IPS-18a (cell line): ENCODE data around the gene MRPS2.
A peak's percentile ranks its signal among the peaks of the same experiment; 100 is the strongest.

Experiments used
- H3K27ac ChIP-seq: one replicate; pipeline ENCODE4 v1.5.1; 2013; ENCODE audit warnings: low read length
- H3K27me3 ChIP-seq: one replicate; pipeline ENCODE4 v1.6.1; 2013; ENCODE audit warnings: mild to moderate bottlenecking, low read length; ENCODE audit not compliant: control insufficient read depth, insufficient read depth
- H3K36me3 ChIP-seq: one replicate; pipeline ENCODE4 v1.6.1; 2013; ENCODE audit warnings: low read depth, low read length; ENCODE audit not compliant: control insufficient read depth
- H3K4me1 ChIP-seq: one replicate; pipeline ENCODE4 v1.6.1; 2013; ENCODE audit warnings: low read depth, low read length; ENCODE audit not compliant: control insufficient read depth
- H3K4me3 ChIP-seq: one replicate; pipeline ENCODE4 v1.5.1; 2013; ENCODE audit warnings: low read length
- H3K9ac ChIP-seq: one replicate; pipeline ENCODE4 v1.6.1; 2013; ENCODE audit warnings: mild to moderate bottlenecking, low read length, moderate library complexity
- H3K9me3 ChIP-seq: one replicate; pipeline ENCODE4 v1.6.1; 2013; ENCODE audit warnings: low read depth, low read length; ENCODE audit not compliant: control insufficient read depth

Gene MRPS2

GRCh38 chr9:135471791-135472640, 28.5 kb upstream of the MRPS2 start:
- Histone ChIP-seq H3K9ac (no peak overlapping the region), H3K36me3 (no peaks in the 10 kb centered on the region), H3K9me3 (no peaks in the 10 kb centered on the region), H3K4me1 (no peaks in the 10 kb centered on the region), H3K27me3 (no peaks in the 10 kb centered on the region), H3K27ac (no peak overlapping the region), H3K4me3 (no peak overlapping the region)

GRCh38 chr9:135473972-135474543, 26.4 kb upstream of the MRPS2 start:
- Histone ChIP-seq H3K27ac (no peak overlapping the region), H3K9ac (no peak overlapping the region), H3K27me3 (no peaks in the 10 kb centered on the region), H3K4me1 (no peaks in the 10 kb centered on the region), H3K36me3 (no peaks in the 10 kb centered on the region), H3K9me3 (no peaks in the 10 kb centered on the region), H3K4me3 (no peak overlapping the region)

GRCh38 chr9:135474915-135475314, 25.6 kb upstream of the MRPS2 start:
- no peak overlapping the region for H3K4me3 ChIP-seq
- H3K27me3 ChIP-seq: no peaks in the 10 kb centered on the region
- no peaks in the 10 kb centered on the region for H3K9me3 ChIP-seq
- no peak overlapping the region for H3K9ac ChIP-seq
- no peaks in the 10 kb centered on the region for H3K4me1 ChIP-seq
- no peaks in the 10 kb centered on the region for H3K36me3 ChIP-seq
- no peak overlapping the region for H3K27ac ChIP-seq

- Histone ChIP-seq H3K36me3 (no peaks in the 10 kb centered on the region), H3K4me1 (no peaks in the 10 kb centered on the region), H3K27ac (no peak overlapping the region), H3K4me3 (no peak overlapping the region), H3K9me3 (no peaks in the 10 kb centered on the region), H3K27me3 (no peaks in the 10 kb centered on the region), H3K9ac (no peak overlapping the region)
Measured at GRCh38 chr9:135476561-135477355, 23.7 kb upstream of the MRPS2 start.

DNA sequence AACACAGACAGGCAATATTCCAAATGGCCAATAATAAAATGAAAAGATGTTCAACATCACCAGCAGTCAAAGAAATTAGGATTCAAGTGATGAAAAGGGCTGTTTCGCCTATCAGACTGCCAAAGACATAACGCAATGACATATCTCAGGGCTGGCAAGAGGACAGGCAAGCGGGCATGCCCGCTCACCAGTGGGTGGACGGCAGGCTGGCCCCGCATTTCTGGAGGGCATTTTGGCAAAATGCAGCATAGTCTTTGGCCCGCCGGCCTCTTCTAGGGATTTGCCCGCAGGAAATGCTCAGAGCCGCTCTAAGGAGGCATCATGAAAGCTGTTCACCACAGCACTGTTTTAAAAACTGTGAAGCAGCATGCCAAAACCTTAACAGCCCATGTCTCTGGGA, 22.3 kb upstream of the MRPS2 start:
- H3K36me3 ChIP-seq: peaks cover 2% of the 10 kb centered on the region
- no peak overlapping the region for H3K4me3 ChIP-seq
- H3K4me1 ChIP-seq: no peaks in the 10 kb centered on the region
- H3K27ac ChIP-seq: no peak overlapping the region
- no peaks in the 10 kb centered on the region for H3K9me3 ChIP-seq
- H3K27me3 ChIP-seq: no peaks in the 10 kb centered on the region
- no peak overlapping the region for H3K9ac ChIP-seq

GRCh38 chr9:135478829-135479468, 21.5 kb upstream of the MRPS2 start:
- H3K36me3 ChIP-seq: peaks cover 9% of the 10 kb centered on the region
- H3K27me3 ChIP-seq: no peaks in the 10 kb centered on the region
- no peak overlapping the region for H3K27ac ChIP-seq
- H3K4me1 ChIP-seq: no peaks in the 10 kb centered on the region
- H3K9ac ChIP-seq: no peak overlapping the region
- no peaks in the 10 kb centered on the region for H3K9me3 ChIP-seq
- peak overlapping the region; percentile 50 for H3K4me3 ChIP-seq

DNA sequence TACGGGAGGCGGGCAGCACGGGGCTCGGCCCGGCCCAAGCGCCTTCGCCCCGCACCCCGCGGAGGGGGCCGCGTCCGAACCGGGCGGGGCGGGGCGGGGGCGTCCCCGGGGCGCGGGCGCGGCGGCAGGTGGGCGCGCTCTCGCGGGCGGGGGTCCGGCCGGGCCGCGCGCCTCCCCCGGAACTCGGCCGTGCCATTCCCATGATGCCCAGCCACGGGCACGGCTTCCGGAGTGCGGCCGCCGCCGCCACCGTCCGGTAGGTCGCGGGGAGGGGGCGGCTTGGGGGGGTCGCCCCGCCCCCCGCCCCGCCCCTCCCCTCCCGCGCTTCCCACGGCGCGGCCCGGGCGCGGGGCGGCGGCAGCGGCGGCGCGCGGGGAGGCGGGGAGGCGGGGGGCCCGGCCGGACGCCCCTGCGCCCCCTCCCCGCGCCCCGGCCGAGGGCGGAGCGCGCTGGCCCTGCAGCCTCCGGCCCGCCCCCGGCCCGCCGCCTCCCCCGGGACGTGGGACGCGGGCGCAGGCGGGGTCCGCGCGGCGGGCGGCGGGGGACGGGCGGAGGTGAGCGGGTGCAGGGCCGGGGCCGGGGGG, 20.9 kb upstream of the MRPS2 start, which contains the start of gene PPP1R26:
Gene PPP1R26, plus strand, starts transcription at position 314 of the 584 bp plus-strand sequence. CDS start 4,729 bp downstream, outside the sequence.
- Histone ChIP-seq H3K27ac (no peak within 1 kb of the TSS), H3K27me3 (no peaks in the 10 kb centered on the region), H3K9ac (peak within 1 kb of the TSS; percentile 48)

GRCh38 chr9:135480071-135480939, 20.2 kb upstream of the MRPS2 start:
- no peak overlapping the region for H3K27ac ChIP-seq

More for the DNA sequence above, 20.9 kb upstream of the MRPS2 start, which contains the start of gene PPP1R26:
- Histone ChIP-seq H3K4me1 (no peaks in the 10 kb centered on the region), H3K4me3 (peak within 1 kb of the TSS; percentile 79), H3K9me3 (no peaks in the 10 kb centered on the region), H3K36me3 (peaks cover 15% of the 10 kb centered on the region)

DNA sequence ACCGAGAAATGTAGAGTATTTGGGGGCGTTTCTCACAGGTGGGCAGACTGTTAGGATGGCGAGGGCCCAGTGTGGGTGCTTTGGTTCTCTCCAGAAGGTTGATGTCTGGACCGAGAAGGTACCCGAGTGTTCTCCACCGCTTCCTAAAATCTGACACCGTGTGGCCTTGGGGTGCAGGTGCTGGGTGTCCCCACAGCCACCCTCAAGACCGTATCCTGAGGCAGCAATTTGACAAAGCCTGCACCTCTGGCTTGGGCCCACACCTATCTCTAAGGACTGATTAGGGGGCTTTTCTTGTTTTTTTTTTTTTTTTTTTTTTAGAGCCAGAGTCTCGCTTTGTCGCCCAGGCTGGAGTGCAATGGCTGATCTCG, 19.6 kb upstream of the MRPS2 start:
- Histone ChIP-seq H3K27ac (no peak overlapping the region), H3K9ac (peak overlapping the region; percentile 48), H3K9me3 (no peaks in the 10 kb centered on the region), H3K27me3 (no peaks in the 10 kb centered on the region), H3K36me3 (peaks cover 29% of the 10 kb centered on the region), H3K4me3 (peak overlapping the region; percentile 79), H3K4me1 (no peaks in the 10 kb centered on the region)

More at GRCh38 chr9:135480071-135480939, 20.2 kb upstream of the MRPS2 start:
- Histone ChIP-seq H3K9ac (peak overlapping the region; percentile 48), H3K27me3 (no peaks in the 10 kb centered on the region), H3K4me3 (peak overlapping the region; percentile 79), H3K36me3 (peaks cover 23% of the 10 kb centered on the region), H3K9me3 (no peaks in the 10 kb centered on the region), H3K4me1 (no peaks in the 10 kb centered on the region)

DNA sequence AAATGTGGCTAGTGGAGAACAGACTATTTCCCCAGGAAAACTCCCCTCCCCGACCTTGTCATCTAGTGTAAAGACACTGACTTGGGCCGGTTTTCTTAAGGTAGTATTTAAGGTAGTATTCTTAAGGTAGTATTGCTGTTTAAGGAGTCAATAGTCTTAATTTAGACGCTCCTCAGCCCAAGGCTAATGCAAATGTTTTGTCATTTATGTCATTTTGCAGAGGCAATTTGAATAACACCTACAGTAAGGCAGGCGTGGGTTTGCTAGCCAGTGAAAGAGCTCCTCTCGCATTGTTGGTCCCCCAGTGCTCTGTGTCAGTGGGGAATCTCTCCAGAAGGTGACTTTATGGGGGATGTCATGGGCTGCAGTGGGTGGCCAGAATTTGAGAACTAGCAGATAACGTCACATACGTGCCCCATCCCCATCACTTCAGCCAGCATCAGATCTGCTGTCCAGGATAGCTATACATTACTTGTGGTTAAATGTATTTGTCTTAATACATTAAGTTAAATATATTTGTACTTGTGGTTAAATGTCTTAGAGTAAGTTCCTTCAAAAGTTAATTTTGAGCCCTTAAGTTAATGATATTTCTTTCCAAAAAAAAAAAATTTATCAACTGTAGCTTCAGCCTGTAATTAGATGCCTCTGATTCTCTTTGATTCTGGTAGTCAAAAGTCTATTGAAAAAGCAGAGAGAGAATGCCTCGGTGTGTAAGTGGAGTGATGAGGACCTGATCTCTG, 18.3 kb upstream of the MRPS2 start:
- Histone ChIP-seq H3K9ac (no peak overlapping the region), H3K27me3 (no peaks in the 10 kb centered on the region), H3K4me1 (no peaks in the 10 kb centered on the region), H3K9me3 (no peaks in the 10 kb centered on the region), H3K27ac (no peak overlapping the region), H3K36me3 (peaks cover 38% of the 10 kb centered on the region), H3K4me3 (no peak overlapping the region)
